HL-60 (cell line): ENCODE results near the gene GPBP1.
"Not testable (repeated sequence)": the region's sequence is repeated elsewhere in the genome, so short reads cannot be mapped to it uniquely, and the experiment has no call there.

Experiments used
- POLR2AphosphoS5 ChIP-seq: IDR thresholded peaks from 2 replicates; pipeline ENCODE4 v1.6.1; 2012; ENCODE audit warnings: low read depth
- TF ChIP-seq, protein P1 (sequence below): IDR thresholded peaks from one replicate; pipeline ENCODE4 v1.5.1; 2011; ENCODE audit warnings: low read length, control low read depth, inconsistent platforms; ENCODE audit not compliant: insufficient read depth

DNA sequence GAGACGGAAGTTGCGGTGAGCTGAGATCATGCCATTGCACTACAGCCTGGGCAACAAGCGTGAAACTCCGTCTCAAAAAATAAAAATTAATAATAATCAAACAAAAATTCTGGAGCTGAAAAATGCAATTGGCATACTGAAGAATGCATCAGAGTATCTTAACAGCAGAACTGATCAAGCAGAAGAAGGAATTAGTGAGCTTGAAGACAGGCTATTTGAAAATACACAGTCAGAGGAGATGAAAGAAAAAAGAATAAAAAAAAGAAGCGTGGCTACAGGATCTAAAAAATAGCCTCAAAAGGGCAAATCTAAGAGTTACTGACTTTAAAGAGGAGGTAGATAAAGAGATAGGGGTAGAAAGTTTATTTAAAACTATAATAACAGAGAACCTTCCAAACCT is 111.2 kb downstream of the GPBP1 start:
- TF ChIP-seq, protein P1, sequence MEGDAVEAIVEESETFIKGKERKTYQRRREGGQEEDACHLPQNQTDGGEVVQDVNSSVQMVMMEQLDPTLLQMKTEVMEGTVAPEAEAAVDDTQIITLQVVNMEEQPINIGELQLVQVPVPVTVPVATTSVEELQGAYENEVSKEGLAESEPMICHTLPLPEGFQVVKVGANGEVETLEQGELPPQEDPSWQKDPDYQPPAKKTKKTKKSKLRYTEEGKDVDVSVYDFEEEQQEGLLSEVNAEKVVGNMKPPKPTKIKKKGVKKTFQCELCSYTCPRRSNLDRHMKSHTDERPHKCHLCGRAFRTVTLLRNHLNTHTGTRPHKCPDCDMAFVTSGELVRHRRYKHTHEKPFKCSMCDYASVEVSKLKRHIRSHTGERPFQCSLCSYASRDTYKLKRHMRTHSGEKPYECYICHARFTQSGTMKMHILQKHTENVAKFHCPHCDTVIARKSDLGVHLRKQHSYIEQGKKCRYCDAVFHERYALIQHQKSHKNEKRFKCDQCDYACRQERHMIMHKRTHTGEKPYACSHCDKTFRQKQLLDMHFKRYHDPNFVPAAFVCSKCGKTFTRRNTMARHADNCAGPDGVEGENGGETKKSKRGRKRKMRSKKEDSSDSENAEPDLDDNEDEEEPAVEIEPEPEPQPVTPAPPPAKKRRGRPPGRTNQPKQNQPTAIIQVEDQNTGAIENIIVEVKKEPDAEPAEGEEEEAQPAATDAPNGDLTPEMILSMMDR = not testable (repeated sequence)
- TF ChIP-seq POLR2AphosphoS5 = not testable (repeated sequence)
